Renal cortical epithelial cell (primary cell): ENCODE data around the gene MORN5. TPM values are rescaled to one million over a fixed set of nuclear protein-coding genes. Genes with fewer than 3 reads are reported as not detected.

Source experiments
- DNase-seq: peaks from one replicate; pipeline ENCODE4 v3.0.0-alpha.2; 2011; ENCODE audit warnings: low read depth
- total RNA-seq: library from RNA; depleted of rRNA; stranded (reverse); fragments of >200 nt; gene quantifications from 2 replicates; pipeline ENCODE4 v1.2.3, GENCODE V29; 2014

Gene MORN5
- total RNA-seq, 1 donor from 2014 or later: 0.85 TPM

DNA sequence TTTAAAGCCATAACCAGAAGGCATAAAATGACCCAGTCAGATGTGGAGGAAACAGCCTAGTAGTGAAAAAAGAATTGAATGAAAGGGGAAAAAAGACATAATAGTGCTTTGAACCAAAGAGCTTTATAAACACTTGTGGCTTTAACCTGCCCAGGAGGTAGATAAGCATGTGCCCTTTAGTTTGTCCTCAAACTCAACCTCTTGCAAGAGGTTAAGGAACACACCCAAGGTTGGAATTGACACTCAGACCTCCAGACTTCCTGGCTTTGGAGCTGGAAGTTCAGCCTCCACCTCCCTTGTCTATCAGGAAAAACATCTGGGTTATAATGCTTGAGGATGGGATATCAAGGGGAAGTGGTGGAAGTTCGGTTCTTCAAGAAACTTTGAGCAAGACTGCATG is 16.4 kb upstream of the MORN5 start:
- DNase-seq: no peak

DNA sequence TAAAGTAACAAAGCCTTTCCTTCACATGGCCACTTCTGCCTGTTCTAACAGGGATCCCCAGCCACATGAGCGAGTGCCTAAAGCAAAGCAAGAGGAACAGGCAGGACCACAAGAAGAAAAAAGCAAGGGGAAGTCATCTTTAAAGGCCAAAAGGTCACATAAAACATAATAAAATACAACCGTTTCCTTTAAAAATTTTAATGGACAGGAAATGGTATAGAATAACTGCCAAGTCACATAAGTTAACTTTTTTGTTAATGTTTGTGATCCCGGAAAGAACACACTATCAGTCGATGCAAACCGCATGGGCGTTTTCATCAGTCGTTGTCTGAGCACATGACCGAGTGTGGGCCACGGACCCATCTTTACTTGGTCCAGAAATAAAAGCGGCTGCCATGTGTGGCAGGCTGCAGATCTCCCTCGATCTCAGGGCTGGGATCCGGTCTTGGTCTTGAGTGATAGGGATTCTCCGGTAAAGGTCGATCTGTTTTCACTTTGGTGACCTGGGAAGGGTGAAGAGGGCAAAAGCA is 15.8 kb upstream of the MORN5 start:
- no peak for DNase-seq

GRCh38 chr9:122144836-122145591 is 14.7 kb upstream of the MORN5 start:
- DNase-seq: no peak

DNA sequence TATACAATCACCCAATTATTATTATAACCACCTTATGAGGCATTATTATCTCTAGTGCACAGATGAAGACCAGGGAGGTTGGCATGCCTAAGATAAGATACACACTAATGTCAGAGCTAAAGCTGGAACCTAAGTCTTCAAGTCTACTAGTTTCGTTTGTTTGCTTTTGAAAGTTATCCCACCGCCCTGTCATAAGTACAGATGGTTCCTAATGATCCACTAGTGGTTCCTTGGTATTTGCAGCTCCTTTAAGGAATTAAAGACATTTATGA is 14.2 kb upstream of the MORN5 start:
- no peak for DNase-seq

DNA sequence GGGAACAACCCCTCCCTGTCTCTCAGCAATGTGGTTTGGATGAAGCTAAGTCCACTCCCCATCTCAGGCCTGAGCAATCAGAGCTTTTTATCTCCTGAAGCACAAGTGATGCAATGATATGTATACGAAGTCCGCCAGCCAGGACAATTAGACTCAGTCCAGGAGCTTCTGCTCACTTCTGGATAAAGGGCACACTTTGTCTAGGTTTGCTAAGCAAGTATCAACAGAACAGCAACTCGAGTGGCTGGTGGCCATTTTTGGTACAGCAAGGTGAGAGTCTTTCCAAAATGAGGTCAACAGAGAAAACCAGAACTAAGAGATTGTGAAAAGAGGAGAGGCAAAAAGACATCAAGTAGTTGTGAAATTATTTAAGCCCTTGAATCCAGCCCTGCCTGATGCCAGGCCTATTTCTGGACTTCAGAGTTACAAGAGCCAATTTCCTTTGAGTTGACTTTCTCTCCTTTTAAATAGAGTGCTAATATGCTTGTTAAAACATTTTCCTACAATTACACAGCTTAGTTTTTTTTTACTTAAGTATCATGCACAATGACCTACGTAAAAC is 8.4 kb upstream of the MORN5 start:
- DNase-seq: no peak

GRCh38 chr9:122155796-122156195 is 3.9 kb upstream of the MORN5 start:
- no peak for DNase-seq

DNA sequence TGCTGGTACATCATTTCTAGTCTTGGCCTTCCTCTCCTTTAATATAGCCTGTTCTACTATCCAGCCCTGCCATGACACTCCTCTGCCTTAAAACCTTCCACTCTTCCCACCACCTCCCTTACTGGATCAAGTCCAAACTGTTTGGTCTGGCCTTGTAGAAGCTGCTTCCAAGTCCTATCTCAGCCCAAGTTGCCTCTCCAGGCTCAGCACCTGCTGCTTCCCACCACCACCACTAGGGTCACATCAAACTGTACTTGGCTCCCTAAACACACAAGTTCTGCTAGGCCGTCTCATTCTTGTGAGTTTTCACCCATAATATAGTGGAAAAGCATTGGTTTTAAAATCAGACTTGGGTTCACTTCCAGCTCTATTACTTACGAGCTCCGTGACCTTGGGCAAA is 1.5 kb upstream of the MORN5 start:
- DNase-seq: peak; percentile 55

DNA sequence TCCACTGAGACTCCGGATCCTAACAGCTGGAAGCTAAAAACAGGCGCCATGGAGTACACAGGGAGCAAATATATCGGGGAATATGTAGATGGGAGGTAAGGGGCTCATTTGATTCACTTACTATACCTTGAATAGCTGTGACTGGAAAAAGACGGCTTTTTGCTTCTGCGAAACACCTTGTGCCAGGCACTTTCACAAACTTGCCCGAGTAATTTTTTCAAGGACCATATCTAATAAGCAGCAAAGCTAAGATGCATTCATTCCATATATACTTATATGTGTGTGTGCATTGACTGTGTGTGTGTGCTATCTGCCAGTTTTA is 178 bp downstream of the MORN5 start:
- DNase-seq: no peak

DNA sequence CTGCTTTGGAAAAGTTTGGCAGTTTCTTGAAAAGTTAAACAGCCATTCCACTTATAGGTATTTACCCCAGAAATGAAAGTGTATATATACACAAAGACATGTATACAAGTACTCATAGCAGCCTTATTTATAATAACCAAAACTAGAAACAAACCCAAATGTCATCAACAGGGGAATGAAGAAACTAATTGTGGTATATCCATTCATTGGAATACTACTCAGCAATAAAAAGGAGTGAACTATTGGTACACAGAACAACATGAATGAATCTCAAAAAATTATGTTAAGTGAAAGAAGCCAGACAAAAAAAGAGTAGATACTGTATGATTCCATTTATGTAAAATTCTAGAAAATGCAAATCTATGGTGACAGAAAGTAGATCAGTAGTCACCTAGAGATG is 2.7 kb downstream of the MORN5 start:
- DNase-seq: no peak

- no peak for DNase-seq
These were observed 4.6 kb downstream of the MORN5 start for GRCh38 chr9:122164286-122164685.

DNA sequence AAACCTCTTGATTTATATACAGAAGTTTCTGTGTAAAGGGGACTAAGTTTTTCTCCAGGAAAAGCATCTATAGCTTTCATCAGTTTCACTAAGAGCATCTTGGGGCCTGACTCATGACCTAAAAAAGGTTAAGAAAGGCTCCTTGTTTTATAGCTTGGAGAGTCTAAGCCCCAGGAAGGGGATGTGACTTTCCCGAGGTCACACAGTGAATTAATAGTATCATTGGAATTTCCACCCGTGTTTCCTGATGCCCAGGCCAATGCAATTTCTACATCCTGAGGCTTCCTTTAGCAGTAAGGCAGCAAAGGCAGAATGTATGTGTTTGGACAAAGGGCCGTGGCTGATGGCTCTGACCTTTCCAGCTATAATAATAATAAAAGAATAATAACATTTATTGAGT is 8.6 kb downstream of the MORN5 start:
- no peak for DNase-seq

DNA sequence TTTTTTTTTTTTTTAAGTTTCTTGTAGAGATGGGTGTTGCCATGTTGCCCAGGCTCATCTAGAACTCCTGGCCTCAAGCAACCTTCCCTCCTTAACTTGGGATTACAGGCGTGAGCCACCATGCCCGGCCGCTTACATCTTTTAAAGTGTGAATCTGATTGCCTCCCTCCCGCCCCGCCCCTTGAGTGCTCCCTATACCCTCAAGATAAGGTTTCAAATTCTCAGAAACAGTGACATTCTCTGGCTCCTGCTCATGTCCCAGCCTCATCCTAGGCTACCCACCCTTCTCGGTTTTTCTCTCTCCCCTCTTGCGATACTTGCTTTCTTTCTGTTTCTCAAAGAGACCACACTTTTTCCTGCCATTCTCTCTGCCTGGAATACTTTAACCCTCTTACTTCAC is 12.4 kb downstream of the MORN5 start:
- no peak for DNase-seq

- no peak for DNase-seq
These were observed 14.0 kb downstream of the MORN5 start for GRCh38 chr9:122173670-122174069.

DNA sequence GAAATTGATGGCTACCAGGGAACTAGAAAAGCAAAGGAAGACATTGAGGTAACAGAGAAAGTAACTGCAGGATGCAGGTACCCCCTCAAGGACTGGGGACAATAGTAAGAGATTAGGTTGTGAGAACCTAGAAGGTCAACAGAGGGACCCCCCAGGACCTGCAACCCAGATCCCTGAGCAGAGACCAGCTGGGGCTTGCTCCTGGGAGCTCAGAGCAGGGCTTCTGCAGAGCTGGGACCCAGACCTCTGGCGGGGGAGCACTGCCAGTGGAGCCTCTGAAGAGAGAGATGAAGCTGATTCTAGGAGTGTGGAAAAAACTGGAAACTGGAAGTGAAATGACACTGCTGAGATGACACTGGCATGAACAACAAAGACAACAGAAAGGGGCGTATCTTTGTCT is 17.2 kb downstream of the MORN5 start:
- DNase-seq: no peak

GRCh38 chr9:122179054-122179689 is 19.5 kb downstream of the MORN5 start:
- DNase-seq: no peak

DNA sequence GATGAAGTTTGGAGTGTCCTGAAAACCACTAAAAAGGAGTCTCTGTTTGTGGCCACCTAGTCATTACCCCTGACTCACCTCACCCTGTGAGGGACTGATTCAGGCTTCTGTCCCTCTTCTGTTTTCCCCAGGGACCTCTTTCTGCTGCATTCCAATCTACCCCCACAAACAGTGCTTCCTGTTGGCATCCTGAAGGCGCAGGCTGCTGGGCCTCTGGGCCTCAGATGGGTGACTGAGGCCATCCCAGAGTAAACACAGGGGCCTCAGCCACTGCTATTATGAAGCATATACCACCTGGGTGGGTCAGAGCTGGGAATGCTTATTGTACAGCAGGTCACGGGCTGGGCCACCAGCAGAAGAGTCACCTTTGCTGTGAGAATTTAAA is 20.0 kb downstream of the MORN5 start:
- peak; percentile 32 for DNase-seq

DNA sequence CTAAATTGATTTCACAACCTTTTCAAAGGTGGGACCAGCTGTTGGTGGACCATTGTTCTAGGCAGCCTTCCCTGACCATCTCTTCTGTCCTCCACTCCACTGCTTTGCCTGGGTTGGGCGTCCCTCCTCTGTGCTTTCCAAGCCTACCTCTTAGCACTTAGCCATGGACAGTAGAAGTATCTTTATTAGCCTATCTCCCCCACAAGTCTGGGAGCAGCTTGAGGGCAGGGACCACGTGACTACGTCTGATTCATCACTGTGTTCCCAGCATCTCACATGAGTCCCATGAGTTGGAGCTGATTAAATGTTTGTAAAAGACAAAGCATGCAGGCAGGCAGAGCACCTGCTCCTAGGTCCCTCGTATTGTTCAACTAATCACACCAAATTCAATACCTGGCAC is 20.9 kb downstream of the MORN5 start:
- DNase-seq: peak; percentile 77

- DNase-seq: no peak
These were observed 23.8 kb downstream of the MORN5 start for GRCh38 chr9:122183501-122183900.

- no peak for DNase-seq
These were observed 24.8 kb downstream of the MORN5 start for GRCh38 chr9:122184551-122184950.

DNA sequence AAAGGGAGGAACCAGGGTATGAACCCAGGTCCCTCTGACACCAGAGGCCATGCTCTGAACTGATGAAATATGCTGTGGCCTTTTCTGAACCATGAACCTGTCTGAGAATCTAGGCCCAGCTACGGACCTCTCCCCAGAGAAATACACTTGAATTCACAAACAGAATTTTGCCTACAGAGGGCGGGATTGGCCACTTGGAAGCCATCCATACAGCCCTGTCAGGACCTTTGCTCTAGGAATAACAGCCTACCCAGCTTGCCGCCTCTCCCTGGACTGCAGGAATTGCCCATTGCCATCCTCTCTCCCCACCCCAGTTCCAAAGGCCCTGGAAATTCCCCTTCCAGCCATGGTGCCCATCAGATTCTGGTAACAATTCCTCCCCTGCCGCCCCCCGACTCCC is 26.6 kb downstream of the MORN5 start:
- DNase-seq: no peak

GRCh38 chr9:122186777-122187470 is 27.2 kb downstream of the MORN5 start:
- no peak for DNase-seq

DNA sequence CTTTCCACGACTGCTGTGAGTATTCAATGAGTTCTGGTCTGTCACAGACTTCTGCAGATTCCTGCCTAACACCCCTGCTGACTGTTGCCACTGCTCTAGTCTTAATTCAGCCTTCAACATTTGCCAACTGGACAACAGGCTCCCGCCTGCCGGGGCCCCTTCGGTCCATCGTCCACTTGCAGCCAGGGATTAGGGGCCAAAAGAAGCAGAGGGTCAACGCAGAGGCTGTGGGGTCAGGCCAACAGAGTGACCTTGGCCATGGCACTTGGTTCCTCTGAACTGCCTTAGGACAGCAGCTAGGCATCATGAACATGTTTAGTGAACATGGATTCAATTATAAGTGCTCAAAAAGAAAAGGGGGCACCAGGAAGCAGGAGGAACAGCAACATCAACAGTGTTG is 28.7 kb downstream of the MORN5 start:
- DNase-seq: no peak
